ENCODE measurements around the gene ZNF536.

GRCh38 chr19:30584090-30584489, 211.9 kb downstream of the ZNF536 start:
- TF ChIP-seq CTCF (IDR thresholded peaks at IDR 0.05) (no peak), POLR2A (IDR thresholded peaks at IDR 0.05) (no peak)

All from right lobe of liver (tissue), 4 donors.